Measurements from ENCODE around the gene SCG3. TPM values are rescaled to one million over a fixed set of nuclear protein-coding genes. Genes with fewer than 3 reads are reported as not detected.

SCG3 gene
- total RNA-seq, 1 experiment from 2014 or later = not detected

GRCh38 chr15:51724673-51725072, 43.4 kb downstream of the SCG3 start:
- Histone ChIP-seq H2AFZ (ENCODE audit: low read length) (no peak overlapping the region), H4K20me1 (ENCODE audit: low read length) (peaks cover 5% of the 10 kb centered on the region; the same call in 1 of the 2 replicates), H3K9me2 (replicated peaks; ENCODE audit: low read length) (no peaks in the 10 kb centered on the region), H3F3A (ENCODE audit: low read length, unreplicated experiment) (no peaks in the 10 kb centered on the region), H3K9ac (ENCODE audit: low read length) (no peak overlapping the region), H3K27ac (ENCODE audit: low read length) (no peak overlapping the region), H3K79me2 (ENCODE audit: low read length) (no peaks in the 10 kb centered on the region), H3K4me1 (ENCODE audit: insufficient read depth, low read length) (peaks cover 12% of the 10 kb centered on the region), H3K4me3 (ENCODE audit: low read length) (no peak overlapping the region), H3K36me3 (ENCODE audit: low read depth, low read length) (no peaks in the 10 kb centered on the region), H3K9me3 (ENCODE audit: low read length) (no peaks in the 10 kb centered on the region), H3K4me2 (ENCODE audit: low read length) (no peak overlapping the region), H3K27me3 (ENCODE audit: low read length) (no peaks in the 10 kb centered on the region)
- POLR2A ChIA-PET (ENCODE audit: unreplicated experiment) = no interaction called here
- TF ChIP-seq EZH2phosphoT487 (IDR thresholded peaks at IDR 0.05; ENCODE audit: borderline replicate concordance, low read length) = no peak
- no peak for TF ChIP-seq CTCF (conservative IDR thresholded peaks at IDR 0.05; ENCODE audit: low read depth, low read length)
- TF ChIP-seq EZH2 (IDR thresholded peaks at IDR 0.05; ENCODE audit: low read length, unreplicated experiment) = no peak
- ATAC-seq (no peak), DNase-seq (no peak)
- no TSS peak for BruUV-seq (replicated peaks)
- CTCF ChIA-PET = no interaction called here
- intact Hi-C loops (cut with micrococcal nuclease) = no loop called here

- no peak overlapping the region for H3K9ac ChIP-seq (ENCODE audit: low read length)
- H3K4me2 ChIP-seq (ENCODE audit: low read length) = no peak overlapping the region
- peak; percentile 99 for ATAC-seq
- ChIA-PET CTCF (interaction anchor here (0.6 kb wide), 1 partner anchor 76 kb away, joined by 4 read pairs; no protein-coding TSS in a partner anchor), POLR2A (ENCODE audit: unreplicated experiment) (interaction anchor here (0.7 kb wide), 1 partner anchor 77 kb away, joined by 3 read pairs; no protein-coding TSS in a partner anchor)
- peaks cover 5% of the 10 kb centered on the region; the same call in 1 of the 2 replicates for H4K20me1 ChIP-seq (ENCODE audit: low read length)
- H3K27ac ChIP-seq (ENCODE audit: low read length) = no peak overlapping the region
- peaks cover 12% of the 10 kb centered on the region for H3K4me1 ChIP-seq (ENCODE audit: insufficient read depth, low read length)
- H3K9me2 ChIP-seq (replicated peaks; ENCODE audit: low read length) = no peaks in the 10 kb centered on the region
- H3K4me3 ChIP-seq (ENCODE audit: low read length) = no peak overlapping the region
- no TSS peak for BruUV-seq (replicated peaks)
- H3K79me2 ChIP-seq (ENCODE audit: low read length) = no peaks in the 10 kb centered on the region
- intact Hi-C loops (cut with micrococcal nuclease) = no loop called here
- DNase-seq = peak; percentile 86
- no peaks in the 10 kb centered on the region for H3K27me3 ChIP-seq (ENCODE audit: low read length)
- no peak for TF ChIP-seq EZH2phosphoT487 (IDR thresholded peaks at IDR 0.05; ENCODE audit: borderline replicate concordance, low read length)
- no peak for TF ChIP-seq CTCF (conservative IDR thresholded peaks at IDR 0.05; ENCODE audit: low read depth, low read length)
- no peak for TF ChIP-seq EZH2 (IDR thresholded peaks at IDR 0.05; ENCODE audit: low read length, unreplicated experiment)
- H2AFZ ChIP-seq (ENCODE audit: low read length) = no peak overlapping the region
- no peaks in the 10 kb centered on the region for H3F3A ChIP-seq (ENCODE audit: low read length, unreplicated experiment)
- H3K36me3 ChIP-seq (ENCODE audit: low read depth, low read length) = no peaks in the 10 kb centered on the region
- H3K9me3 ChIP-seq (ENCODE audit: low read length) = no peaks in the 10 kb centered on the region
Observed at GRCh38 chr15:51726302-51727073, 45.2 kb downstream of the SCG3 start.

All from PC-3 (cell line).